Sigmoid colon (tissue), 4 donors: ENCODE measurements around the gene SMARCA1.

Source experiments
- CTCF ChIP-seq, 4 experiments: fragments of 450-650 bp in 3 of 4; fragments of 200-600 bp in 1 of 4; IDR thresholded peaks; one replicate each; pipeline ENCODE4 v1.5.1; 2016 to 2019; ENCODE audit warnings: antibody characterized with exemption in 4 of 4, mild to moderate bottlenecking in 3 of 4, moderate library complexity in 2 of 4
- POLR2AphosphoS5 ChIP-seq, 4 donors: sonication (generic); formaldehyde crosslinking; IDR thresholded peaks; one replicate each; pipeline ENCODE4 v1.6.1; 2017; ENCODE audit warnings: antibody characterized with exemption in 4 of 4

- TF ChIP-seq CTCF (IDR thresholded peaks at IDR 0.05) (no peak), POLR2AphosphoS5 (IDR thresholded peaks at IDR 0.05) (no peak)
These were observed 74.1 kb downstream of the SMARCA1 start for GRCh38 chrX:129449148-129449547.
